ENCODE results near the gene TF.

Gene TF

GRCh38 chr3:133775309-133775708 is 29.1 kb downstream of the TF start:
- Histone ChIP-seq H3K27ac (ENCODE audit: extremely low read depth, low read depth, low read length) (no peak overlapping the region), H3K4me1 (ENCODE audit: control insufficient read depth, insufficient read depth, low read length) (no peaks in the 10 kb centered on the region), H3K9me3 (ENCODE audit: control insufficient read depth, insufficient read depth, low read depth, low read length) (no peaks in the 10 kb centered on the region), H3K36me3 (ENCODE audit: control insufficient read depth in 2 of 2, insufficient read depth in 1 of 2, low read length in 2 of 2) (no peaks in the 10 kb centered on the region), H3K4me3 (ENCODE audit: low read depth, low read length) (no peak overlapping the region)
- CTCF ChIA-PET, result no interaction called here
- no peak for TF ChIP-seq ZNF610 (tag by site-specific recombination; IDR thresholded peaks at IDR 0.05; ENCODE audit: borderline replicate concordance)
- no peak for TF ChIP-seq OVOL3 (tag by site-specific recombination; IDR thresholded peaks at IDR 0.05)
- no peak for TF ChIP-seq ZNF37A (tag by site-specific recombination; IDR thresholded peaks at IDR 0.05)
- TF ChIP-seq, protein P1, sequence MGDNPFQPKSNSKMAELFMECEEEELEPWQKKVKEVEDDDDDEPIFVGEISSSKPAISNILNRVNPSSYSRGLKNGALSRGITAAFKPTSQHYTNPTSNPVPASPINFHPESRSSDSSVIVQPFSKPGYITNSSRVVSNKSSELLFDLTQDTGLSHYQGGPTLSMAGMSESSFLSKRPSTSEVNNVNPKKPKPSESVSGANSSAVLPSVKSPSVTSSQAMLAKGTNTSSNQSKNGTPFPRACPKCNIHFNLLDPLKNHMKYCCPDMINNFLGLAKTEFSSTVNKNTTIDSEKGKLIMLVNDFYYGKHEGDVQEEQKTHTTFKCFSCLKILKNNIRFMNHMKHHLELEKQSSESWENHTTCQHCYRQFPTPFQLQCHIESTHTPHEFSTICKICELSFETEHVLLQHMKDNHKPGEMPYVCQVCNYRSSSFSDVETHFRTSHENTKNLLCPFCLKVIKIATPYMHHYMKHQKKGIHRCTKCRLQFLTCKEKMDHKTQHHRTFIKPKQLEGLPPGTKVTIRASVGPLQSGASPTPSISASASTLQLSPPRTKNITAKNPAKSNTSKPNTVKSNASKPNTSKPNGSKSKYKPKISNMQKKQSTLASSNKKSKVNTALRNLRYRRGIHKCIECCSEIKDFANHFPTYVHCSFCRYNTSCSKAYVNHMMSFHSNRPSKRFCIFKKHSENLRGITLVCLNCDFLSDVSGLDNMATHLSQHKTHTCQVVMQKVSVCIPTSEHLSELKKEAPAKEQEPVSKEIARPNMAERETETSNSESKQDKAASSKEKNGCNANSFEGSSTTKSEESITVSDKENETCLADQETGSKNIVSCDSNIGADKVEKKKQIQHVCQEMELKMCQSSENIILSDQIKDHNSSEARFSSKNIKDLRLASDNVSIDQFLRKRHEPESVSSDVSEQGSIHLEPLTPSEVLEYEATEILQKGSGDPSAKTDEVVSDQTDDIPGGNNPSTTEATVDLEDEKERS (tag by site-specific recombination; IDR thresholded peaks at IDR 0.05), result no peak
- TF ChIP-seq CTCF (tag by site-specific recombination; IDR thresholded peaks at IDR 0.05), result no peak
- TF ChIP-seq, protein P2, sequence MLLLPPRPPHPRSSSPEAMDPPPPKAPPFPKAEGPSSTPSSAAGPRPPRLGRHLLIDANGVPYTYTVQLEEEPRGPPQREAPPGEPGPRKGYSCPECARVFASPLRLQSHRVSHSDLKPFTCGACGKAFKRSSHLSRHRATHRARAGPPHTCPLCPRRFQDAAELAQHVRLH (tag by site-specific recombination; IDR thresholded peaks at IDR 0.05), result no peak
- no peak for TF ChIP-seq ZNF654 (tag by site-specific recombination; IDR thresholded peaks at IDR 0.05; ENCODE audit: low read depth)
- no peak for TF ChIP-seq ZNF621 (tag by site-specific recombination; IDR thresholded peaks at IDR 0.05)
- TF ChIP-seq ZNF791 (tag by site-specific recombination; IDR thresholded peaks at IDR 0.05), result no peak
- no peak for TF ChIP-seq HOXD13 (CRISPR knock-in tag; IDR thresholded peaks at IDR 0.05; ENCODE audit: borderline replicate concordance)
- no peak for TF ChIP-seq ZNF391 (tag by site-specific recombination; IDR thresholded peaks at IDR 0.05; ENCODE audit: borderline replicate concordance, low read depth)
- TF ChIP-seq, protein P3, sequence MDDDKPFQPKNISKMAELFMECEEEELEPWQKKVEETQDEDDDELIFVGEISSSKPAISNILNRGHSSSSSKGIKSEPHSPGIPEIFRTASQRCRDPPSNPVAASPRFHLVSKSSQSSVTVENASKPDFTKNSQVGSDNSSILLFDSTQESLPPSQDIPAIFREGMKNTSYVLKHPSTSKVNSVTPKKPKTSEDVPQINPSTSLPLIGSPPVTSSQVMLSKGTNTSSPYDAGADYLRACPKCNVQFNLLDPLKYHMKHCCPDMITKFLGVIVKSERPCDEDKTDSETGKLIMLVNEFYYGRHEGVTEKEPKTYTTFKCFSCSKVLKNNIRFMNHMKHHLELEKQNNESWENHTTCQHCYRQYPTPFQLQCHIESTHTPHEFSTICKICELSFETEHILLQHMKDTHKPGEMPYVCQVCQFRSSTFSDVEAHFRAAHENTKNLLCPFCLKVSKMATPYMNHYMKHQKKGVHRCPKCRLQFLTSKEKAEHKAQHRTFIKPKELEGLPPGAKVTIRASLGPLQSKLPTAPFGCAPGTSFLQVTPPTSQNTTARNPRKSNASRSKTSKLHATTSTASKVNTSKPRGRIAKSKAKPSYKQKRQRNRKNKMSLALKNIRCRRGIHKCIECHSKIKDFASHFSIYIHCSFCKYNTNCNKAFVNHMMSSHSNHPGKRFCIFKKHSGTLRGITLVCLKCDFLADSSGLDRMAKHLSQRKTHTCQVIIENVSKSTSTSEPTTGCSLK (tag by site-specific recombination; IDR thresholded peaks at IDR 0.05), result no peak
- POLR2A ChIA-PET, result no interaction called here

DNA sequence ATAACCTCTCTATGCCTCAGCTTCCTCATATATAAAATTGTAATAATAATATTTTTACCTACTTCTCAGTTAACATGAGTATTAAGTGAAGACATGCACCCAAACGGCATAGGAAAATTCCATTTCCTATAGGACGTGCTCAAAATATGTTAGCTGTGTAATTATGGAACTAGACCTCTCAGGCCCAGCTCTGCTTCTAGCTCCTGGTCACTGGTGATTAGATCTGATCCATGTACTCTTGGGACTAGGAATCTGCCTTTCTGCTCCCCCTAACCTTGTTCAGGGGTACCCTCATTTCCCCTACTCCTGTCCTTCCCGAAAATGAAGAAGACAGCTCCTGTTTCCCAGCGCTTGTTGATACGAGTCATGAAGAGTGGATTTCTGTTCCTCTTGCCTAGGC is 29.6 kb downstream of the TF start:
- TF ChIP-seq, protein P4, sequence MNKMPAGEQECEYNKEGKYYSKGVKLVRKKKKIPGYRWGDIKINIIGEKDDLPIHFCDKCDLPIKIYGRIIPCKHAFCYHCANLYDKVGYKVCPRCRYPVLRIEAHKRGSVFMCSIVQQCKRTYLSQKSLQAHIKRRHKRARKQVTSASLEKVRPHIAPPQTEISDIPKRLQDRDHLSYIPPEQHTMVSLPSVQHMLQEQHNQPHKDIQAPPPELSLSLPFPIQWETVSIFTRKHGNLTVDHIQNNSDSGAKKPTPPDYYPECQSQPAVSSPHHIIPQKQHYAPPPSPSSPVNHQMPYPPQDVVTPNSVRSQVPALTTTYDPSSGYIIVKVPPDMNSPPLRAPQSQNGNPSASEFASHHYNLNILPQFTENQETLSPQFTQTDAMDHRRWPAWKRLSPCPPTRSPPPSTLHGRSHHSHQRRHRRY (tag by site-specific recombination; IDR thresholded peaks at IDR 0.05), result no peak
- no peak for TF ChIP-seq ZNF311 (tag by site-specific recombination; IDR thresholded peaks at IDR 0.05; ENCODE audit: borderline replicate concordance)
- no peak for TF ChIP-seq ZNF350 (tag by site-specific recombination; IDR thresholded peaks at IDR 0.05)
- TF ChIP-seq BCL11A (tag by site-specific recombination; IDR thresholded peaks at IDR 0.05; ENCODE audit: low read depth), result no peak
- H3K9me3 ChIP-seq (ENCODE audit: control insufficient read depth, insufficient read depth, low read depth, low read length), result no peaks in the 10 kb centered on the region
- CTCF ChIA-PET, result no interaction called here
- no peaks in the 10 kb centered on the region for H3K36me3 ChIP-seq (ENCODE audit: control insufficient read depth in 2 of 2, insufficient read depth in 1 of 2, low read length in 2 of 2)
- H3K4me1 ChIP-seq (ENCODE audit: control insufficient read depth, insufficient read depth, low read length), result no peaks in the 10 kb centered on the region
- H3K4me3 ChIP-seq (ENCODE audit: low read depth, low read length), result no peak overlapping the region
- no peak overlapping the region for H3K27ac ChIP-seq (ENCODE audit: extremely low read depth, low read depth, low read length)
- POLR2A ChIA-PET, result no interaction called here

Data from HEK293 (cell line).